HepG2 (cell line): ENCODE data around the gene SP140L. TPM values are rescaled to one million over a fixed set of nuclear protein-coding genes. Genes with fewer than 3 reads are reported as not detected.

Experiments used
- ATAC-seq: fragments of 200-7000 bp; cut with Tn5 transposase; 3 replicates; pipeline ENCODE4 v1.9.1; 2020; ENCODE audit warnings: mild to moderate bottlenecking, moderate library complexity
- BruUV-seq: library from RNA; stranded (reverse); fragments of 400-500 nt; replicated peaks from 2 replicates; lab custom pipeline; 2021; lab: Mats Ljungman, UMichigan
- CTCF ChIA-PET: fragments of 300-600 bp; formaldehyde crosslinking; extraction: SDS; loops from one replicate; lab custom pipeline; 2021; ENCODE audit warnings: low total read pairs, inconsistent platforms, low intra/inter-chr PET ratio; lab: Yijun Ruan, JAX
- POLR2A ChIA-PET: fragments of 350-600 bp; sonication (Branson Sonifier 250); formaldehyde crosslinking; loops from one replicate; lab custom pipeline; 2020; ENCODE audit warnings: antibody characterized with exemption, inconsistent platforms; lab: Yijun Ruan, JAX
- DNase-seq: peaks from one replicate; pipeline ENCODE4 v3.0.0-alpha.2; 2015; ENCODE audit warnings: low spot score
- FAIRE-seq: peaks from 3 replicates; lab custom pipeline; 2011; peaks lifted over from hg19 to GRCh38; lab: Jason Lieb, UNC
- H2AFZ ChIP-seq: one replicate; pipeline ENCODE4 v1.6.1; 2011; ENCODE audit warnings: low read length, inconsistent platforms
- H3K27ac ChIP-seq: fragments of 300-600 bp; 3 replicates; pipeline ENCODE4 v1.8.0; 2011; ENCODE audit warnings: mixed run types, mild to moderate bottlenecking, mixed read lengths, low read length, inconsistent platforms; ENCODE audit not compliant: insufficient read depth; ENCODE audit errors: extremely low read length
- H3K27me3 ChIP-seq, 2 experiments: fragments of 200-600 bp in 1 of 2; 2 replicates in 1 of 2; 3 replicates in 1 of 2; pipeline versions ENCODE4 v1.6.0 to v1.8.0; 2011; ENCODE audit warnings: low read length in 2 of 2, mild to moderate bottlenecking in 2 of 2, moderate library complexity in 2 of 2, inconsistent platforms in 1 of 2; ENCODE audit not compliant: insufficient read depth in 2 of 2, control insufficient read depth in 1 of 2
- H3K36me3 ChIP-seq, 2 experiments: fragments of 200-600 bp in 1 of 2; replicated peaks in 1 of 2; 2 replicates in 1 of 2; 3 replicates in 1 of 2; pipeline versions ENCODE4 v1.5.1 to v1.8.0; 2011; ENCODE audit warnings: low read length in 2 of 2, inconsistent platforms in 1 of 2; ENCODE audit not compliant: insufficient read depth in 2 of 2, control insufficient read depth in 1 of 2
- H3K4me1 ChIP-seq: 2 replicates; pipeline ENCODE4 v1.5.1; 2012; ENCODE audit warnings: low read length, inconsistent platforms; ENCODE audit not compliant: insufficient read depth
- H3K4me2 ChIP-seq: 2 replicates; pipeline ENCODE4 v1.6.0; 2011; ENCODE audit warnings: low read depth, low read length, inconsistent platforms
- H3K4me3 ChIP-seq, 3 experiments: fragments of 200-600 bp in 1 of 3; sonication (generic), shearing (Covaris generic) in 1 of 3; replicated peaks in 1 of 3; 2 replicates each; pipeline ENCODE4 v1.5.1; 2011 to 2016; ENCODE audit warnings: low read length in 3 of 3, inconsistent platforms in 2 of 3, low read depth in 2 of 3, mild to moderate bottlenecking in 2 of 3, control low read depth in 1 of 3, mixed read lengths in 1 of 3; ENCODE audit not compliant: insufficient read depth in 1 of 3
- H3K79me2 ChIP-seq: one replicate; pipeline ENCODE4 v1.6.1; 2011; ENCODE audit warnings: low read length, inconsistent platforms; ENCODE audit not compliant: insufficient read depth
- H3K9ac ChIP-seq: 2 replicates; pipeline ENCODE4 v1.6.0; 2011; ENCODE audit warnings: mild to moderate bottlenecking, low read depth, low read length, inconsistent platforms; ENCODE audit not compliant: insufficient read depth
- H3K9me3 ChIP-seq: 2 replicates; pipeline ENCODE4 v1.5.1; 2012; ENCODE audit warnings: mild to moderate bottlenecking, low read length
- H4K20me1 ChIP-seq: 2 replicates; pipeline ENCODE4 v1.6.0; 2011; ENCODE audit warnings: inconsistent platforms, mild to moderate bottlenecking, low read length, moderate library complexity; ENCODE audit not compliant: insufficient read depth
- FOXP1 ChIP-seq, 2 experiments: fragments of 450-650 bp in 1 of 2; IDR thresholded peaks; 2 replicates each; pipeline ENCODE4 v1.6.1; 2017 to 2018; ENCODE audit warnings: antibody characterized with exemption in 1 of 2
- MAFF ChIP-seq: IDR thresholded peaks from 2 replicates; pipeline ENCODE4 v1.6.1; 2011; ENCODE audit warnings: low read depth, low read length, improper control_type of control experiment
- MTF1 ChIP-seq: sonication (generic); formaldehyde crosslinking; IDR thresholded peaks from 2 replicates; pipeline ENCODE4 v1.5.0; 2020; ENCODE audit warnings: missing genetic modification reagents
- NAIF1 ChIP-seq: sonication (generic); formaldehyde crosslinking; IDR thresholded peaks from 2 replicates; pipeline ENCODE4 v1.5.0; 2020; ENCODE audit warnings: mild to moderate bottlenecking, missing genetic modification reagents, borderline replicate concordance
- NFAT5 ChIP-seq: sonication (generic); formaldehyde crosslinking; IDR thresholded peaks from 2 replicates; pipeline ENCODE4 v1.4.0; 2020; ENCODE audit warnings: missing genetic modification reagents
- STAG1 ChIP-seq: sonication (generic); formaldehyde crosslinking; IDR thresholded peaks from 2 replicates; pipeline ENCODE4 v1.4.0; 2020; ENCODE audit warnings: missing genetic modification reagents
- THAP8 ChIP-seq: sonication (generic); formaldehyde crosslinking; IDR thresholded peaks from 2 replicates; pipeline ENCODE4 v1.5.1; 2020; ENCODE audit warnings: missing genetic modification reagents, mild to moderate bottlenecking, borderline replicate concordance
- TRIM22 ChIP-seq: fragments of 450-650 bp; IDR thresholded peaks from 2 replicates; pipeline ENCODE4 v1.6.1; 2017
- ZFP90 ChIP-seq: sonication (generic); formaldehyde crosslinking; IDR thresholded peaks from 2 replicates; pipeline ENCODE4 v1.8.0; 2022; ENCODE audit warnings: missing genetic modification reagents, mild to moderate bottlenecking, inconsistent platforms, borderline replicate concordance
- ZFY ChIP-seq: sonication (generic); formaldehyde crosslinking; IDR thresholded peaks from 2 replicates; pipeline ENCODE4 v1.4.0; 2020; ENCODE audit warnings: missing genetic modification reagents
- ZIK1 ChIP-seq: sonication (generic); formaldehyde crosslinking; IDR thresholded peaks from 2 replicates; pipeline ENCODE4 v1.5.0; 2020; ENCODE audit warnings: mild to moderate bottlenecking, low read depth, missing genetic modification reagents, borderline replicate concordance
- ZMAT3 ChIP-seq: sonication (generic); formaldehyde crosslinking; conservative IDR thresholded peaks from 2 replicates; pipeline ENCODE4 v1.7.0; 2021; ENCODE audit warnings: missing genetic modification reagents
- ZNF235 ChIP-seq: sonication (generic); formaldehyde crosslinking; IDR thresholded peaks from 2 replicates; pipeline ENCODE4 v1.8.1; 2023; ENCODE audit warnings: mild to moderate bottlenecking, missing genetic modification reagents, borderline replicate concordance
- ZNF530 ChIP-seq: sonication (generic); formaldehyde crosslinking; IDR thresholded peaks from 2 replicates; pipeline ENCODE4 v1.5.0; 2020; ENCODE audit warnings: low read depth, mild to moderate bottlenecking, missing genetic modification reagents
- ZNF547 ChIP-seq: sonication (generic); formaldehyde crosslinking; IDR thresholded peaks from 2 replicates; pipeline ENCODE4 v1.5.1; 2020; ENCODE audit warnings: mild to moderate bottlenecking, missing genetic modification reagents
- ZNF577 ChIP-seq: sonication (generic); formaldehyde crosslinking; IDR thresholded peaks from 2 replicates; pipeline ENCODE4 v1.4.0; 2020; ENCODE audit warnings: mild to moderate bottlenecking, low read depth, missing genetic modification reagents, borderline replicate concordance
- ZNF619 ChIP-seq: sonication (generic); formaldehyde crosslinking; IDR thresholded peaks from 2 replicates; pipeline ENCODE4 v1.4.0; 2020; ENCODE audit warnings: mild to moderate bottlenecking, missing genetic modification reagents
- ZNF878 ChIP-seq: sonication (generic); formaldehyde crosslinking; IDR thresholded peaks from 2 replicates; pipeline ENCODE4 v1.8.1; 2023; ENCODE audit warnings: mild to moderate bottlenecking, missing genetic modification reagents, moderate library complexity
- WGBS: methylation state at CpG from one replicate; pipeline ENCODE4 v1.1.6; 2017; ENCODE audit warnings: low lambda C conversion rate; 5-methylcytosine and 5-hydroxymethylcytosine counted together
- in situ Hi-C: cut with HindIII; loops from 2 replicates; pipeline ENCODE4 v1.10.0; 2017; ENCODE audit warnings: low pct_unique_long_range_greater_than_20kb; ENCODE audit not compliant: extremely low pct_ligation_motif_present
- intact Hi-C: fragments of 100-400 bp; cut with micrococcal nuclease; formaldehyde crosslinking; loops from one replicate; pipeline ENCODE4 v1.10.0; 2022; ENCODE audit not compliant: unreplicated experiment
- polyA plus RNA-seq, 8 experiments: library from polyadenylated mRNA; depleted of rRNA in 3 of 8; stranded (reverse) in 7 of 8; unstranded in 1 of 8; fragments of >200 nt; fragmentation: Illumina TruSeq in 4 of 8; extraction: Trizol in 4 of 8; gene quantifications; 2 replicates each; pipeline versions ENCODE4 v1.2.1 to v1.2.3, GENCODE V29; 2011 to 2016; ENCODE audit warnings: low read depth in 4 of 8, missing spikeins in 1 of 8, mixed read lengths in 1 of 8; ENCODE audit not compliant: insufficient read depth in 1 of 8
- total RNA-seq, 5 experiments: library from RNA; depleted of rRNA; stranded (reverse); fragments of >200 nt; fragmentation: Illumina TruSeq; extraction: Trizol; gene quantifications; 2 replicates each; pipeline ENCODE4 v1.2.3, GENCODE V29; 2016; ENCODE audit warnings: low read depth in 1 of 5

SP140L gene
- total and polyA plus RNA-seq, 2 of the 13 experiments (the other 11 are each of a cell fraction or from before 2014, with no cell fraction given): 10.9 to 17.5 TPM

- BruUV-seq: no TSS peak
- Histone ChIP-seq H3K27me3 (no peaks in the 10 kb centered on the region), H3K79me2 (no peaks in the 10 kb centered on the region), H2AFZ (no peak overlapping the region), H3K9me3 (peaks cover 13% of the 10 kb centered on the region), H4K20me1 (no peaks in the 10 kb centered on the region), H3K36me3 (no peaks in the 10 kb centered on the region), H3K4me3 (no peak overlapping the region), H3K4me2 (no peak overlapping the region), H3K9ac (no peak overlapping the region), H3K27ac (no peak overlapping the region), H3K4me1 (no peaks in the 10 kb centered on the region)
- ChIA-PET POLR2A (no interaction called here), CTCF (no interaction called here)
- no peak for FAIRE-seq
- in situ Hi-C loops: no loop called here
- intact Hi-C loops: no loop called here
- TF ChIP-seq TRIM22 (no peak), ZNF235 (no peak), ZNF530 (CRISPR knock-in tag) (no peak), MTF1 (no peak), ZNF577 (CRISPR knock-in tag) (no peak), MAFF (no peak), ZNF619 (no peak), NAIF1 (CRISPR knock-in tag) (no peak), ZIK1 (no peak), FOXP1 (IDR thresholded peaks at IDR 0.05) (no peak), FOXP1 (CRISPR knock-in tag; IDR thresholded peaks at IDR 0.05) (no peak), ZFY (CRISPR knock-in tag) (no peak), ZNF878 (no peak), ZNF547 (CRISPR knock-in tag) (no peak), STAG1 (CRISPR knock-in tag) (no peak), THAP8 (no peak), ZMAT3 (no peak), NFAT5 (CRISPR knock-in tag) (no peak), ZFP90 (CRISPR knock-in tag) (no peak)
- no peak for DNase-seq
- ATAC-seq: no peak
- 71% methylated on average over 1 of the region's 1 CpG for WGBS
Observed at GRCh38 chr2:230430957-230431910, 104.2 kb downstream of the SP140L start.
